T-helper 1 cell (primary cell): Measurements from ENCODE around the gene LRRK1.

Source experiments
- DNase-seq, 5 donors: peaks; one replicate each; pipeline ENCODE4 v3.0.0-alpha.2; 2012 to 2020

Gene LRRK1

GRCh38 chr15:101047301-101047781, 128.2 kb downstream of the LRRK1 start:
- no peak for DNase-seq

- DNase-seq: no peak
Observed at GRCh38 chr15:101048176-101048575, 129.0 kb downstream of the LRRK1 start.

- DNase-seq: no peak
Observed at GRCh38 chr15:101048581-101049030, 129.4 kb downstream of the LRRK1 start.

GRCh38 chr15:101049282-101049681, 130.1 kb downstream of the LRRK1 start:
- no peak for DNase-seq

GRCh38 chr15:101049856-101050622, 130.9 kb downstream of the LRRK1 start:
- DNase-seq: no peak

GRCh38 chr15:101050623-101051290, 131.6 kb downstream of the LRRK1 start:
- DNase-seq: no peak

GRCh38 chr15:101051291-101052030, 132.3 kb downstream of the LRRK1 start:
- no peak for DNase-seq

GRCh38 chr15:101052031-101052620, 133.0 kb downstream of the LRRK1 start:
- no peak for DNase-seq

- DNase-seq: no peak
Observed at GRCh38 chr15:101052681-101053121, 133.5 kb downstream of the LRRK1 start.

GRCh38 chr15:101053261-101053660, 134.1 kb downstream of the LRRK1 start:
- no peak for DNase-seq

GRCh38 chr15:101054116-101054515, 135.0 kb downstream of the LRRK1 start:
- no peak for DNase-seq

GRCh38 chr15:101054991-101055390, 135.8 kb downstream of the LRRK1 start:
- DNase-seq: no peak

GRCh38 chr15:101055411-101055810, 136.3 kb downstream of the LRRK1 start:
- no peak for DNase-seq

- DNase-seq: no peak
Observed at GRCh38 chr15:101056366-101057334, 137.5 kb downstream of the LRRK1 start.

- no peak for DNase-seq
Observed at GRCh38 chr15:101057841-101058407, 138.8 kb downstream of the LRRK1 start.

GRCh38 chr15:101058735-101059134, 139.6 kb downstream of the LRRK1 start:
- DNase-seq: no peak

- no peak for DNase-seq
Observed at GRCh38 chr15:101059381-101060341, 140.5 kb downstream of the LRRK1 start.

GRCh38 chr15:101060576-101061551, 141.7 kb downstream of the LRRK1 start:
- no peak for DNase-seq

- no peak for DNase-seq
Observed at GRCh38 chr15:101062063-101062462, 142.9 kb downstream of the LRRK1 start.
